ENCODE measurements around the gene HELZ2.

DNA sequence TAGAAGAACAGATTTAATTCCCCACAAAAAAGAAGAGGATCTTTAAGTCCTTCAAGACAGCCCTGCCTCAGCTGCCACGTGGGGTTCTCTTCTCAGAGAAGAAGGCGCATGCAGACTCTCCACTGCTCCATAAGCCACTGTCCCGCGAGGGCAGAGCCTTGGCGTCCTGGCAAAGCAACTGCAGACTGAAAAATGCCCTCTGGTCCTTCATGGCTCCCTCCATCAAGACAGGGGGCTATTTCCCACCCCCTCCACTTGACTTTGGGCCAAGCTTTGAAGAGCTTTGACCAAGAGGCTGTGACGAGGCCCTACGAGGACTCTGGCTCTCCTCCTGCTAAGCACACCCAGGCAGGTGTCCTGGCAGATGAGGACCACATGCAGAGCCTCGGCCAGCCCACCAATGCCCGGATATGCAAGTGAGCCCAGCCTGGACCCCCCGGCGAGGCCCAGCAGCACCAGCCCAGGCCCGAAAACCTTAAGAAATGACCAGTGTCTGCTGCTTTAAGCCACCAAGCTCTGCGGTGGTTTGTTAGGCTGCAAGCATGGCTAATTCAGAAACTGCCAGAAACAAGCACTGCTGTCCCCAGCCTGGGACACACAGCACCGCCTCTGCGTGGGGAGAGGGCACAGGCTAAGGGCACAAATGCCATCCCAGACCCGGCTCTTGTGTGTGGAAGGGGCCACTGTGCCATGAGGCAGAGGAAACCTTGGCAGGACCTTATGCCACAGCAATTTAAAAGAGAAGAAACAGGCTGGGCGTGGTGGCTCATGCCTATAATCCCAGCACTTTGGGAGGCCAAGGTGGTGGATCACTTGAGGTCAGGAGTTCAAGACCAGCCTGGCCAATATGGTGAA is 36.8 kb upstream of the HELZ2 start:
- TF ChIP-seq RBAK (tag by site-specific recombination; IDR thresholded peaks at IDR 0.05), result no peak
- TF ChIP-seq KLF1 (tag by site-specific recombination; IDR thresholded peaks at IDR 0.05), result no peak
- no peak for TF ChIP-seq TCF7L2 (IDR thresholded peaks at IDR 0.05; ENCODE audit: borderline replicate concordance, low read depth, low read length)
- TF ChIP-seq, protein P1, sequence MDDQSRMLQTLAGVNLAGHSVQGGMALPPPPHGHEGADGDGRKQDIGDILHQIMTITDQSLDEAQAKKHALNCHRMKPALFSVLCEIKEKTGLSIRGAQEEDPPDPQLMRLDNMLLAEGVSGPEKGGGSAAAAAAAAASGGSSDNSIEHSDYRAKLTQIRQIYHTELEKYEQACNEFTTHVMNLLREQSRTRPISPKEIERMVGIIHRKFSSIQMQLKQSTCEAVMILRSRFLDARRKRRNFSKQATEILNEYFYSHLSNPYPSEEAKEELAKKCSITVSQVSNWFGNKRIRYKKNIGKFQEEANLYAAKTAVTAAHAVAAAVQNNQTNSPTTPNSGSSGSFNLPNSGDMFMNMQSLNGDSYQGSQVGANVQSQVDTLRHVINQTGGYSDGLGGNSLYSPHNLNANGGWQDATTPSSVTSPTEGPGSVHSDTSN (CRISPR knock-in tag; IDR thresholded peaks at IDR 0.05), result no peak
- TF ChIP-seq, protein P2, sequence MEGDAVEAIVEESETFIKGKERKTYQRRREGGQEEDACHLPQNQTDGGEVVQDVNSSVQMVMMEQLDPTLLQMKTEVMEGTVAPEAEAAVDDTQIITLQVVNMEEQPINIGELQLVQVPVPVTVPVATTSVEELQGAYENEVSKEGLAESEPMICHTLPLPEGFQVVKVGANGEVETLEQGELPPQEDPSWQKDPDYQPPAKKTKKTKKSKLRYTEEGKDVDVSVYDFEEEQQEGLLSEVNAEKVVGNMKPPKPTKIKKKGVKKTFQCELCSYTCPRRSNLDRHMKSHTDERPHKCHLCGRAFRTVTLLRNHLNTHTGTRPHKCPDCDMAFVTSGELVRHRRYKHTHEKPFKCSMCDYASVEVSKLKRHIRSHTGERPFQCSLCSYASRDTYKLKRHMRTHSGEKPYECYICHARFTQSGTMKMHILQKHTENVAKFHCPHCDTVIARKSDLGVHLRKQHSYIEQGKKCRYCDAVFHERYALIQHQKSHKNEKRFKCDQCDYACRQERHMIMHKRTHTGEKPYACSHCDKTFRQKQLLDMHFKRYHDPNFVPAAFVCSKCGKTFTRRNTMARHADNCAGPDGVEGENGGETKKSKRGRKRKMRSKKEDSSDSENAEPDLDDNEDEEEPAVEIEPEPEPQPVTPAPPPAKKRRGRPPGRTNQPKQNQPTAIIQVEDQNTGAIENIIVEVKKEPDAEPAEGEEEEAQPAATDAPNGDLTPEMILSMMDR (tag by site-specific recombination; IDR thresholded peaks at IDR 0.05), result no peak

Measured in HEK293 (cell line).